Panc1 (cell line): ENCODE results near the gene TARBP1.

ENCODE experiments used
- POLR2AphosphoS5 ChIP-seq: IDR thresholded peaks from 2 replicates; pipeline ENCODE4 v1.6.1; 2012; ENCODE audit warnings: mild to moderate bottlenecking, low read depth, low read length, moderate library complexity
- TCF7L2 ChIP-seq: IDR thresholded peaks from 2 replicates; pipeline ENCODE4 v1.6.1; 2011; ENCODE audit warnings: mild to moderate bottlenecking, low read depth, low read length, inconsistent platforms
- TF ChIP-seq, protein P1 (sequence below): fragments of 450-650 bp; IDR thresholded peaks from 2 replicates; pipeline ENCODE4 v1.5.1; 2017; ENCODE audit warnings: mild to moderate bottlenecking
- TF ChIP-seq, protein P2 (sequence below), 2 experiments: IDR thresholded peaks; 2 replicates each; pipeline ENCODE4 v1.6.1; 2011 to 2012; ENCODE audit warnings: low read depth in 2 of 2, control low read depth in 1 of 2, low read length in 1 of 2, mild to moderate bottlenecking in 1 of 2, moderate library complexity in 1 of 2; ENCODE audit not compliant: insufficient read depth in 1 of 2

GRCh38 chr1:234495231-234495990 is 16.4 kb upstream of the TARBP1 start:
- TF ChIP-seq POLR2AphosphoS5 (no peak), TCF7L2 (no peak)
- TF ChIP-seq, protein P1, sequence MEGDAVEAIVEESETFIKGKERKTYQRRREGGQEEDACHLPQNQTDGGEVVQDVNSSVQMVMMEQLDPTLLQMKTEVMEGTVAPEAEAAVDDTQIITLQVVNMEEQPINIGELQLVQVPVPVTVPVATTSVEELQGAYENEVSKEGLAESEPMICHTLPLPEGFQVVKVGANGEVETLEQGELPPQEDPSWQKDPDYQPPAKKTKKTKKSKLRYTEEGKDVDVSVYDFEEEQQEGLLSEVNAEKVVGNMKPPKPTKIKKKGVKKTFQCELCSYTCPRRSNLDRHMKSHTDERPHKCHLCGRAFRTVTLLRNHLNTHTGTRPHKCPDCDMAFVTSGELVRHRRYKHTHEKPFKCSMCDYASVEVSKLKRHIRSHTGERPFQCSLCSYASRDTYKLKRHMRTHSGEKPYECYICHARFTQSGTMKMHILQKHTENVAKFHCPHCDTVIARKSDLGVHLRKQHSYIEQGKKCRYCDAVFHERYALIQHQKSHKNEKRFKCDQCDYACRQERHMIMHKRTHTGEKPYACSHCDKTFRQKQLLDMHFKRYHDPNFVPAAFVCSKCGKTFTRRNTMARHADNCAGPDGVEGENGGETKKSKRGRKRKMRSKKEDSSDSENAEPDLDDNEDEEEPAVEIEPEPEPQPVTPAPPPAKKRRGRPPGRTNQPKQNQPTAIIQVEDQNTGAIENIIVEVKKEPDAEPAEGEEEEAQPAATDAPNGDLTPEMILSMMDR = no peak
- TF ChIP-seq, protein P2, sequence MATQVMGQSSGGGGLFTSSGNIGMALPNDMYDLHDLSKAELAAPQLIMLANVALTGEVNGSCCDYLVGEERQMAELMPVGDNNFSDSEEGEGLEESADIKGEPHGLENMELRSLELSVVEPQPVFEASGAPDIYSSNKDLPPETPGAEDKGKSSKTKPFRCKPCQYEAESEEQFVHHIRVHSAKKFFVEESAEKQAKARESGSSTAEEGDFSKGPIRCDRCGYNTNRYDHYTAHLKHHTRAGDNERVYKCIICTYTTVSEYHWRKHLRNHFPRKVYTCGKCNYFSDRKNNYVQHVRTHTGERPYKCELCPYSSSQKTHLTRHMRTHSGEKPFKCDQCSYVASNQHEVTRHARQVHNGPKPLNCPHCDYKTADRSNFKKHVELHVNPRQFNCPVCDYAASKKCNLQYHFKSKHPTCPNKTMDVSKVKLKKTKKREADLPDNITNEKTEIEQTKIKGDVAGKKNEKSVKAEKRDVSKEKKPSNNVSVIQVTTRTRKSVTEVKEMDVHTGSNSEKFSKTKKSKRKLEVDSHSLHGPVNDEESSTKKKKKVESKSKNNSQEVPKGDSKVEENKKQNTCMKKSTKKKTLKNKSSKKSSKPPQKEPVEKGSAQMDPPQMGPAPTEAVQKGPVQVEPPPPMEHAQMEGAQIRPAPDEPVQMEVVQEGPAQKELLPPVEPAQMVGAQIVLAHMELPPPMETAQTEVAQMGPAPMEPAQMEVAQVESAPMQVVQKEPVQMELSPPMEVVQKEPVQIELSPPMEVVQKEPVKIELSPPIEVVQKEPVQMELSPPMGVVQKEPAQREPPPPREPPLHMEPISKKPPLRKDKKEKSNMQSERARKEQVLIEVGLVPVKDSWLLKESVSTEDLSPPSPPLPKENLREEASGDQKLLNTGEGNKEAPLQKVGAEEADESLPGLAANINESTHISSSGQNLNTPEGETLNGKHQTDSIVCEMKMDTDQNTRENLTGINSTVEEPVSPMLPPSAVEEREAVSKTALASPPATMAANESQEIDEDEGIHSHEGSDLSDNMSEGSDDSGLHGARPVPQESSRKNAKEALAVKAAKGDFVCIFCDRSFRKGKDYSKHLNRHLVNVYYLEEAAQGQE (IDR thresholded peaks at IDR 0.05; ENCODE audit: insufficient read depth in 1 of 2, low read depth in 2 of 2, low read length in 1 of 2) = no peak
